A204.1 (cell line): ENCODE data around the gene YJEFN3.

Experiments used
- FAIRE-seq: peaks from 2 replicates; lab custom pipeline; 2012; peaks lifted over from hg19 to GRCh38; lab: Jason Lieb, UNC

The YJEFN3 gene

GRCh38 chr19:19540064-19540714 lies 11.5 kb downstream of the YJEFN3 start:
- FAIRE-seq, result no peak

- no peak for FAIRE-seq
These were observed 12.2 kb downstream of the YJEFN3 start for GRCh38 chr19:19540715-19541515.

GRCh38 chr19:19541616-19542015 lies 12.9 kb downstream of the YJEFN3 start:
- no peak for FAIRE-seq

GRCh38 chr19:19542507-19542906 lies 13.8 kb downstream of the YJEFN3 start:
- no peak for FAIRE-seq

GRCh38 chr19:19543101-19543500 lies 14.4 kb downstream of the YJEFN3 start:
- no peak for FAIRE-seq

GRCh38 chr19:19543640-19544039 lies 14.9 kb downstream of the YJEFN3 start:
- FAIRE-seq, result no peak

GRCh38 chr19:19544257-19544953 lies 15.7 kb downstream of the YJEFN3 start:
- FAIRE-seq, result no peak

GRCh38 chr19:19544954-19545591 lies 16.4 kb downstream of the YJEFN3 start:
- no peak for FAIRE-seq

GRCh38 chr19:19545707-19546106 lies 17.0 kb downstream of the YJEFN3 start:
- no peak for FAIRE-seq

GRCh38 chr19:19546751-19547162 lies 18.0 kb downstream of the YJEFN3 start:
- FAIRE-seq, result no peak

GRCh38 chr19:19547674-19548336 lies 19.1 kb downstream of the YJEFN3 start:
- FAIRE-seq, result no peak

GRCh38 chr19:19548915-19549759 lies 20.4 kb downstream of the YJEFN3 start:
- FAIRE-seq, result no peak

- no peak for FAIRE-seq
These were observed 21.2 kb downstream of the YJEFN3 start for GRCh38 chr19:19549804-19550464.

GRCh38 chr19:19550485-19550929 lies 21.8 kb downstream of the YJEFN3 start:
- FAIRE-seq, result no peak

GRCh38 chr19:19550972-19551852 lies 22.5 kb downstream of the YJEFN3 start:
- no peak for FAIRE-seq

GRCh38 chr19:19551853-19552192 lies 23.1 kb downstream of the YJEFN3 start:
- no peak for FAIRE-seq

- no peak for FAIRE-seq
These were observed 24.1 kb downstream of the YJEFN3 start for GRCh38 chr19:19552798-19553197.

- FAIRE-seq, result no peak
These were observed 25.0 kb downstream of the YJEFN3 start for GRCh38 chr19:19553670-19554069.
